Measurements from ENCODE around the gene MSX2.

MSX2 gene

DNA sequence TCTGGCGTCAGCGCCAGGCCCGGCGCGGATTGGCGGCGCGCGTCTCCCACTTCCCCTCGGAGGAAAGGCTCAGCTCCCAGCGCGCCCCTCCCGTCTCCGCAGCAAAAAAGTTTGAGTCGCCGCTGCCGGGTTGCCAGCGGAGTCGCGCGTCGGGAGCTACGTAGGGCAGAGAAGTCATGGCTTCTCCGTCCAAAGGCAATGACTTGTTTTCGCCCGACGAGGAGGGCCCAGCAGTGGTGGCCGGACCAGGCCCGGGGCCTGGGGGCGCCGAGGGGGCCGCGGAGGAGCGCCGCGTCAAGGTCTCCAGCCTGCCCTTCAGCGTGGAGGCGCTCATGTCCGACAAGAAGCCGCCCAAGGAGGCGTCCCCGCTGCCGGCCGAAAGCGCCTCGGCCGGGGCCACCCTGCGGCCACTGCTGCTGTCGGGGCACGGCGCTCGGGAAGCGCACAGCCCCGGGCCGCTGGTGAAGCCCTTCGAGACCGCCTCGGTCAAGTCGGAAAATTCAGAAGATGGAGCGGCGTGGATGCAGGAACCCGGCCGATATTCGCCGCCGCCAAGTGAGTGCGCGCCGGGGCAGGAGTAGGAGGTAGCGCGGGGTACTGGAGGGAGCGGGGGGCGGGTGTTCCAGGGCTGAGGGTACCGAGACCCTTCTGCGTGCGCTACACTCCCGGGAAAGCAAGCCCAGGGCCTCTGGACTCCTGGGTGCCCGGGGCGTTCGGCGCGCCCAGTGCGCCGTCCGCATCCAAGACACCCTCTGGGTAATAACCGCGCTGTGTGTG lies at the start of gene MSX2:
Gene MSX2, plus strand, starts transcription at position 99 of the 777 bp plus-strand sequence. Its CDS starts 78 bp downstream, at position 177.
- DNase-seq (ENCODE audit: low spot score) = peak; percentile 93

DNA sequence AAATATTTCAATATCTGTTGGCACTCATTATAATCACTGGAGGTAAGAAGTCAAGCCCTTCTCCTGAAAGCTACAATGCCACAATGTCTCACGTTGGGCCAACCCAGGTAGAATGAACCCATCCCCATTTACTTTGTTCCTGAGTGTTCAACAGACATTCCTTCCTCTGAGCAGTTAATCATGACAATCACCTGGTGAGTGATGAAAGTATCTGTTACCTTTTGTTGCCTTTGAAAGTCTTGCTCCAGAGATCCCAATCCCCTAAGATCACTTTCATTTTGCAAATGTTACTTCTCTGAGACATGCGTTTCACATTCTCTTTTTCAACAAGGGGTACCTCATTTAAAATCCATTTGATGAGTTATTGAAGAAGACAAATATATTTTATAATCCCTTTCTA lies 49.3 kb upstream of the MSX2 start:
- DNase-seq (ENCODE audit: low spot score) = no peak

DNA sequence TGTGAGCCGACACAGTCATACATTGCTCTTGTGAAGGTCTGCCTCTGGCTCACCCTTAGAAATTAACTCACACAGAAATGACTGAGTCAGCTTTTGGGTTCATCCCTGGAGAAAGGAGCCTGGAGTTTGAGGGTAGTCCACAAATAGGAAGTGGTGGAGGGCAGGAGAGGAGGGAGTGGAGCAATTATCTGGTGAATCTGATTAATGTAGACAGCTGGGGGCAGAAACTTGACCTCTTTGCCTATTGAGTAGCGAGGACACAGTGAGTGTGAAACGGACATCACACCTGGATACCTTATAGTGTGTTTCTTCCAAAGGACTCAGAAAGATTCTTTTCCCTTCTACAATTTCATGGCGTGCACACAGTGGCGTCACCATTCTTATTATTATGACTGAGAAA lies 48.5 kb upstream of the MSX2 start:
- DNase-seq (ENCODE audit: low spot score) = no peak

DNA sequence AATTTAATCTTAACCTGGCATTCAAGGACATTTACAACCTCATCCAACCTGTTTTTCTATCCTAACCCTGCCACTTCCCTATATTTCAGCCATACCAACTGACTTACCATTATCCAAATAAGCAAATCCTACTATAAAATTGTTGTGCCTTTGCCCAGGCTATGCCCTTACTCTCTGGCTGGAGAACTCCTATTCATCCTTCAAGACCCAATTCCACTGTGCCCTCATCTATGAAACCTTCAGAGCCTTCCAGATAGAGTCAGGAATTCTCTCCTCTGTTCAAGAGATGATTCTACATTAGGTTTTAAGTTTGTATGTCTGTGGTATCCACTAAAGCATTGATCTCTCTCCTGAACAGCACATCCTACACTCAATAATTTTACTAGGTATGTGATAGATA lies 46.3 kb upstream of the MSX2 start:
- no peak for DNase-seq (ENCODE audit: low spot score)

DNA sequence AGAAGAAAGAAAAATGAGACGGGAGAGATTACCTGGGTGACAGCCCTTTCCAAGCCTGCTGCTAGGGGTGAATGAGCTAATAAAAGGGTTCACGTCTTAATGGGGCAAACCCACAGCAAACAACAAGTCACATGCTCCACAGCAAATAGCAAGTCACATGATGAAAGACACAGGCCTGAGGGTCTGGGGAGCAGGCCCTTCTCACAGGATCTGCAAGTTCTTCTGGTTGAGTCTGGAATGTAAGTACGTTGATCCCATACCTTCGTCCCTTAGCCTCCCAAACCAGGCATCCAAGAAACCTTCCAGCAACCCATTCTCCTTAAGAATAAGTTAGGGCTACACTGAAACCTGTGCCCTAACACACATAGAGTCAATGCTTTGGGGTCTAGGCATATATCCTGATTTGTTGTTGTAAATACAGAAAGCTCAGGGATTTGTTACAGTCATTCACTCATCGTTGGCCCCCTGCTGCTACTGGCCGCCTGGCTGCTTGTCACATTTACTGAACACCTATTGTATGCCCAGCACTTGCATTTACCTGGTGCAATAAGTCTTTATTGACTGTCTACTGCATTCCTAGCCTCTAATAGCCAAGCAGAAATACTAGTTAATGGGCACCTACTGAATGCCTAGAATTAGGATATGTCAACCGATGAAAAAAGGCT lies 43.3 kb upstream of the MSX2 start:
- DNase-seq (ENCODE audit: low spot score) = no peak

DNA sequence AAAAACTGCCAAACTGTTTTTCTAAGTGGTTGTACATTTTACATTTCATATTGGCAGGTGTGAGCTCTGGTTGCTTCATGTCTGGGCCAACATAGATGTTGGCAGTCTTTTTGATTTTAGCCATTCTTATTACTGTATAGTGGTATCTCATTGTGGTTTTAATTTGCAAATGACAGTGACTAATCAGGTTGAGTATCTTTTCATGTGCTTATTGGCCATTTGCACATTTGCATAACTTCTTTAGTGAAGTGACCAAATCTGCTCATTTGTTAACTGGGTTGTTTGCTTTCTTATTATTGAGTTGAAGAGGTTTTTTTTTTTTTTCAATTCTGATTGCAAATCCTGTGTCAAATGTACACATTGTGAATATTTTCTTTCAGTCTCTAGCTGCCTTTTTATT lies 36.9 kb upstream of the MSX2 start:
- DNase-seq (ENCODE audit: low spot score) = no peak

DNA sequence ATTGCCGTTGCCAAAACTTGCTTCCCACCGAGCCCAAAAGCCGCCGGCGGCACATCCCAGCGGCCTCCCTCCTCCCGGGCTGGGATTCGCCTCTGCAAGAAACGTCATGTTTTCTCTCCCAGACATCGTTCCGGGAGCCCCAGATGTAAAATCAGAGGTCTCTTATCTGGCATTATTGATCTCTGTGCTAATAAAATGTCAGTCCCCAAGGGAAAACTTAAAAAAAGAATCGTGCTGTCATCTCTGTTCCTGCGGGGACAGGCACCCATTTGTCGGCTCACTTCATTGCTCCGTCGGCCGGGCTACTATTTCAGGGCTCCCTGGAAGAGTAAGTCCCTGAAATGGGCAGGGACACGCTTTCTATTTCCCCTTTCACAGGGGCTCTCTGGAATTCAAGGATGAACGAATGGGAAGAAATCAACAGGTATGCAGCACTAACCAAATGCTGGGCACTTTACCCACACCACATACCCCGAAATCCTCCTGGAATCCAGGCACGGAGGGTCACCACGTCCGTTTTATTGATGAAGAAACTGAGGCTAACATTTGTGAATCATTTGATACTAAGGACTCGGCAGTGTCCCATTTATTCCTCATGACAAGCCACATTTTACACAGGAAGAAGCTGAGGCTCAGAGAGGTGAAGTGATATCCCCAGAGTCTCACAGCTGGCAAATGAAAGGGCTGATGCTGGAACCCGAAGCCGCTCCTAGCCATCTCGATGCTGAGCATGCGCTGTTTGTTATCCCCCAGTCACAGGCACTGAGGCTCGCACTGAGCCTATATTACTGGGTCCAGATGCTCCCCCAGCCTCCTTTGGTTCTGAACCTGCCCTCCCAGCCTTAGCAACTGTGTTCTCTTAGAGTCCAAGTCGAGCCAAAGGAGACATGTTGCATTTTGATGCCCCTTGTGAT lies 35.7 kb upstream of the MSX2 start:
- DNase-seq (ENCODE audit: low spot score) = peak; percentile 34

DNA sequence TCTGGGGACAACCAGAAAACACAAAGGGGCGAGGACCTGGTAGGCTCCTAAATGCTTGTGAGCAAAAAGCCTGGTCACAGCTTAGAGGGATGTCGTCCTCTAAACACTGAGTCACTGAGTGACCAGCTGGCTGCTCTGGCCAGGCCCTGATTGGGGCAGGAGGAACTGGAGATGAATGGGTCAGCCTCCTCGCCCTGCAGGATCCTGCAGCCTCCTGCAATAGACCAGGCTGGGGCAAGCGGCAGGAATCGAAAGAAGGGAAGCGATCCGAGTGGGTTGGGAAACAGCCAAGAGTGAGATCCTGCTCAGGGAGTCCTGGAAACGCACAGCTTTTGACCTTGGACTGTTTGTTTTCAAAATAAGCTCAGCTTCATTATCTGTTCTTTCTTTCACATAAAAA lies 34.1 kb upstream of the MSX2 start:
- DNase-seq (ENCODE audit: low spot score) = peak; percentile 31

DNA sequence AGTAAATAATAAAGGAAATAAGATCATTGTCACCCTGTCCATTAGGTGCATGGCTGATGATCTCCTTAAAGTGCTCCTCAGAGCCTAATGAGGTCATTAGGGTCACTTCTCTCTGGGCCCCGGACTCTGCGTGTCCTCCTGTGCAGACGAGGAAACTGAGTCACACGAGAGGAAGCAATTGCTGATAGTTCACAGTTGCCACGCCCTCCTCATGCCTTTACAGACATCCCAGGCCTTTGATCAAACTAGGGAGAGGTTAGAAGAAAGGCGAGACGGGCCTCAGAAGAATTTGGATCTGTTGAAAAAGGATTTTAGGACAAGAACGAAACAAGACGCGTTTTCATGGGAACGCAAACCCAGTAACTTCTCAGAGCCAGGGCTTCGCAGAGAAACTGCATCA lies 32.0 kb upstream of the MSX2 start:
- DNase-seq (ENCODE audit: low spot score) = no peak

DNA sequence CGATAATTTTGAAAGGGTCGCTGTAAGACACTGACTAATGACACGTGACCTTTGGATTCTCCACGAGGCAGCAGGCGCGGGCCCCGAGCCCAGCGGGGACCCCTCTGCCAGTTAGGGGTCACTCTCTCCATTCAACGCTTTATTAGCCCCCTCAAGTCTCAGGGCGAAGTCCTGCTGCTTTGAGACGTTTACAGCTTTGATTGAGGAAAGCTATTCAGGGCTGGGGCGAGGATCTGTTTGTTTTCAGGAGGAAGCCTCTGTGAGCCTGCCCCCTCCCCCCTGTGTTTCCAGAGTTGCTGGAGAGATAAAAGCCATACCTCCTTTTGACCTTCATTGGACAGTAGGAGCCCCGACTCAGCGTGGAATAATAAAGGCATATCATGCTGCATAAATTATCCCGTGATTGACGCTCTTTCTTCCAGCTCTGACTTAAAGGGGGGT lies 31.4 kb upstream of the MSX2 start:
- DNase-seq (ENCODE audit: low spot score) = peak; percentile 63

DNA sequence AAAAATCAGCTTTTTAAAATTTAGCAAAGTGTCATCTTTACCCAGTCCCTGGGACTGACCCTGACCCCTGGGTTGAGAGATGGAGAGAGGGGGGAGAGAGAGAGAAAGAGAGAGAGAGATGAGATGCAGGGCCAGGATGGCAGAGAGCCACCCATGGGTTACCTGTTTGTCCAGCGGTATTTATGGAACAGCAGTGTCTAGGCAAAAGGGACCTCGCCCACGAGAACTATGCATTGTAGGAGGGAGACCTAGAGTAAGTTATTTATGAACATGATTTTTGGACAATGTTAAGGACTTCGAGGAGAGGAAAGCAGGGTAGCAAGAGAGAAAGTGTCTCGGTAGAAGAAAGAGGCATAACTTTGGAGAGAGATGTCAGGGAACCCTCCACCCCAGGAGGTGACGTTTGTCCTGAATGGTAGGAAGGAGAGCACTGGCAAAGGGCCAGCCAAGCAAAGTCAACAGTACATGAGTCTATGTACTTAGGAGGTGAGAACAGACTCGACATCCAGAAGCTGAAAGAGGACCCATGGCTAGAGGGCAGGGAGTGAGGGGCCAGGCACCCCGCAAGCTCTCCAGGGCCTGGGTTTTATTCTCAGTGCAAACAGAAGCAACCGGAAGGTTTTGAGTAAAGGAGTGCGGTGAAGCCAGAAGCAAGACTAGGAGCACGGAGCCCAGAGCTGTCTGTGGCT lies 30.5 kb upstream of the MSX2 start:
- DNase-seq (ENCODE audit: low spot score) = no peak

DNA sequence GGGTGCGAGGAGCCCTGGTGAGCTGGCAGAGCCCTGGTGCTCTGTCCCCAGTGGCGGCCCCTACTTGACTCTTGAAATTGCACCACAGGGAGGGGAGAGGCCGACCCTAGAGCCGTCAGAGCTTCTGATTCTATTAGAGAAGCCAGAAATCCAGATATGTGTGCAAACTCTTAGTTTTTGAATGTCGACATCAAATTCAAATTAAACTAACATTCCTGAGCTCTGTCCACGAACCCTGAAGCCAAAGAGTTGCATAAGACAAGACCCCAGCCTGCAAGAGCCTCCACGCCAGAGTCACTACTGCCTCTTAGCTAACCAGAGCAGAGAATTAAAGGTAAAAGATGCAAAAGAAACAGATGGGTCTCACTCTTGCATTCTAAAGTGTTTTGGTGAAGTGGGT lies 29.8 kb upstream of the MSX2 start:
- no peak for DNase-seq (ENCODE audit: low spot score)

DNA sequence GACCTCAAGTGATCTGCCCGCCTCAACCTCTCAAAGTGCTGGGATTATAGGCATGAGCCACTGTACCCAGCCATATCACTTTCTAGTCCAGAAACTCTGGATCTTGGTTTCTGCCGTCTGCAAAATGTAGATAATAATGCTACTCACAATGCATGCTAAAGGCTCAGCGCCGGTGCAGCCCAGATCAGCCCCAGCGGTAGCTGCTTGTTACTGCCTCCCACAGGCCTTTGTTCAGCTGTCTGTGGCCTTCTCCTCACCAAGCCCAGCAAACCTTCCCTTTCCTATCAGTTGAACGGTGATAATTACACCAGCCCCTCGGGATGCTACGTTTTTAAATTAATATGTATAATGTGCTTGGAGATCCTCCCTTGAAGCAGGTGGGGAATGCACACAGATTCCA lies 26.2 kb upstream of the MSX2 start:
- no peak for DNase-seq (ENCODE audit: low spot score)

DNA sequence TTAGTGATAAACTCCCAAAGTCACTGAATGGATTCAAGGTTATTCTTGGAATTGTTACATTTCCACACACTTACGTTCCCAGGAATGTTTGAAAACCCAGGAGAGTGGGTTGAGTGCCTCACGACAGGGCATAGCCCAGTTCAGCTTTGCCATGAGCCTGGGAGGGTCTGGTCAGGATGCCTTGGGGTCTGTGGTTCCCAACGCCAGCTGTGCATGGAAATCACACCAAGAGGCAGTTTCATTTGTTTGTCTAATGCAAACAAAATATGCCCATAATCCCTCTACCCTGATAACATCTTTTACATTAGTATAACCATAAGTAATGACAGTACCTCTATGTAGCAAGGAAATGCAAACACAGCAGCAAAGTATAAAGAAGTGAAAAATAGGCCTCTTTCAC lies 25.3 kb upstream of the MSX2 start:
- no peak for DNase-seq (ENCODE audit: low spot score)

DNA sequence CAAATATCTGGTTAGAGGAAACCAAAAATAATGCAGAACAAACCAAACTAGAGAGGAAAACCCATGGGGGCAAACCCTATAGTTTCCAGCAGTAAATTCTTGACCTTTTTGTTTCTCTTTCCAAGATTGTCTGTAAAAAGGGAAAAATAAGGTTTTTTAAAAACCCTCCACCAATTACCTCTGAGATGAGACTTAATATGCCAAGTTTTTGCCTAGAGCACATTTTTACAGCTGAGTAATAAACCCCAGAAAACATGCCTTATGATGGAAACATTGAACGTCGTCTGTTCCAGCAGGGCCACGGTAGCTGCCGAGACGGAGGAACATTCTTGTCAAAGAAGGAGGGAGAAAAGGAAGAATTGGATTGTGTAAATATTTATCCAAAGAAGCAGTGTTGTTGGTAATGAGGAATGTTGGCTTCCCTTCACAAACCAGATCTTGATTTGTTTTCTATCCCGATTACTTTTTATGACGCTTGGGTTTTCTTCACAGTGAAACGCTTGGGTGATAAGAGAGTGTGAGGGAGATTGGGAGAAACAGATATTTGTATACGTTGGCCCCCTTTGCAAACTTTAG lies 17.3 kb upstream of the MSX2 start:
- no peak for DNase-seq (ENCODE audit: low spot score)

DNA sequence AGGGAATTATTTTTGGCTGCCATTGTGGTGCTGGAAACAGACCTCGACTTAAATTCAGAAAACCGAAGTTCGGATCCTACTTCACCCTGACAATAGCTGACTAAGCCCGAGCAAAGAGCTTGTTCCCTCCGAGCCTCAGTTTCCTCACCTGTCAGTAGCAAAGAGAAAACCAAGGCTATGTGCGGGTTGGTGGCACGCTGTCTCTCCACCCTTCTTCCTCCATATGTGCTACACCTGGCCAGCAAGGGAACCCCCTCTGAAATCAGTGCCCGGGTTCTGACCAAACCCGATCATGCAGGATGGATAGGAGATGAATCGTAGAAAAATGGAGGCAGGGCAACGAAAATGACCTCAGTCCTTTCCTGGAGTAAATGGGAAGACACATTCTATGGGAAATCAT lies 16.7 kb upstream of the MSX2 start:
- no peak for DNase-seq (ENCODE audit: low spot score)

DNA sequence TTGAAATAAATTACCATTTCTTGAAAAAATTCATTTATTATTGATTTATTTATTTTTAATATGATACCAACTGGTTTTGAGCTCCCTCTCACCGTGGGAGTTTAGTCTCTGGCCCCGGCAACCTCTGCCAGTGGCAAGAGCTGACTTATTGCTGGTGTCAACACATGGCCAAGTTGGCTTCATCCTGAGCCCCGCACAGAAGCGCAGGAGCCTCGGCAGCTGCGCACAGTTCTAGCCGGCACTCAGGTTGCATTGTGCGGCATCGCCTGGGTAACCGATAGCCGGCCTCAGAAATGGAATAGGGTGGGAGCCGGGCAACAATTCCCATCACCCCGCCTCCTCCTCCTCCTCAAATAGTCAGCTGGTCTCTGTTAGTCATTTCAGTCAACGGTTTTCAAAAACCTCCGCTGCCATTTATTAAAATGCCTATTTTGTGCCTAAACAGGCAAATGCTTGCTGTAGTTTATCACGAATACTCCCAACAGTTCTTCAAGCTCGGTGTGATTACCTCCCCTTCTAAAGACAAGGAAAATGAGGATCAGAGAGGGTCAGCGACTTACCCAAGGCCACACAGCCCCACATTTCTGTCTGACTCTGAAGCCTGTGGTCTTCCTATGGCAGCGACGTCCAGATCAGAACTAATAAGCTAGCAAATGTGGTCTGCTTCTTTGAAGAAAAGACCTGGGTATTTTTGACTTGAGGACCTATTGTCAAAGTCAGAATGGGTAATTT lies 15.7 kb upstream of the MSX2 start:
- DNase-seq (ENCODE audit: low spot score) = no peak

DNA sequence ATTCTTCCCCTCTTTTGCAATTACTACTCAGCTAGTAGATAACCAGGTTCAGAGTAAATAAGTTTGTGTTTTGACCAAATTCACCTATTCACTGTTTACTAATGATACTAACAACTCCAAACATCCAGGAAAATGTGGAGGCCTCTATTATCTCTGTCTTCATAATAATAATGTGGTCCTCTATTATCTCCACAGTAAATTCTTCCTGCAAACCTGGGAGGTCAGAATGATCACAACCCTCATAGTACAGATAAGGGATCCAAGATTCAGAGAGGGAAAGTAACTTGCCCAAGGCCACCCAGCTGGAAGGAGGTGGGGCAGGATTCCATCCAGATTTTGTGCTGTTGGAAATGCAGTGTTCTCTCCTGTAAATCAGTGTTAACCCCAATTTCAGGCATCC lies 9.6 kb upstream of the MSX2 start:
- no peak for DNase-seq (ENCODE audit: low spot score)

DNA sequence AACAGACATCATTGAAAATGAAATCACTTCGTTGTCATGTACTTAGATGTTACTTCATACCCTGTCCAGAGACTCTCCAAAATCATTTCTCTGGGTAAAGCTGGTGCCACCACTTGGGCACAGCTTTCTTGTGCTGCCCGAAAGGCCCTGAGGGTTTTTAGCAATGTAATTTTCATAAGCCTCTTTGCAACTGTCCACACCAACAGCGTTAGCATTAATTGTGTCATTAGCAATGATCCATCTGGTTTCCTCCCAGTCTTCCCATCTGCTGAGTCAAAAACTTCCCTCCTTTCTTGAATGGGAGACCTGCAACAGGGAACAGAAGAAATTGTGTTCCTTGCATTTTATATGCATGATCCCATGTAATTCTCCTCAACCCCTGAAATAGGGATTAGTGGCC lies 8.6 kb upstream of the MSX2 start:
- DNase-seq (ENCODE audit: low spot score) = no peak

DNA sequence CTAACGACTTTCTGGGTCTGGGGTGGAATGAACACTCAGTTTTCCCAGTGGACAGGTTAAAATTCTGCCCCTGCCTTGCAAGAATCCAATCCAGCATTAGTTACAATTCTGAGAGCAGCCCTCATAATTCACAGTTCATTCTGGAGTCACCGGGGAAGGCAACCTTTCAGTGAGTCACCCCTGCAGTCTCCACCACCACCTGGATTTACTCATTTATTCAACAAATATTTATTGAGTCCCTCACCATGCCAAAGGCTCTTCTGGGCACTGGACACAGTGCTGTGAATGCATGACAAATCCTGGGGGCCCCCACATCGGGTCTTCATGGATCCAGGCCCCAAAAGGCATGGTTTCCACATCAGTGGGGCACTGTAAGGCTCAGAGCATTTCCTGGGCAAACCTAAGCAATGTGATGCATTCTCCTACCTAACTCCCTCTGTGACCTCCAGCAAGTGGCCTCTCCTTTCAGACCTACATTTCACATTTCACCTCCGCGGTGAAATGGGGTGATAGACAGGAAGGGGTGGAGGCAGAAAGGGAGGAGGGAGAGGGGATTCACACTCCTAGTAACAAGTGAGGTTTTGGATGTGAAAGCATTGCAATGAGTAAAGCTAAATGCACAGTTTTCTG lies 6.4 kb upstream of the MSX2 start:
- DNase-seq (ENCODE audit: low spot score) = no peak

Data from iPS-NIHi11 (cell line).